SU-DHL-6 (cell line): ENCODE results near the gene AGAP1.

Experiments
- H2AFZ ChIP-seq: fragments of 200-600 bp; sonication (generic); 2 replicates; pipeline ENCODE4 v1.6.1; 2014; ENCODE audit warnings: low read depth, mild to moderate bottlenecking, moderate library complexity, mixed read lengths, antibody characterized with exemption, low read length; ENCODE audit not compliant: severe bottlenecking
- H3F3A ChIP-seq: fragments of 200-600 bp; shearing (Covaris generic); 2 replicates; pipeline ENCODE4 v1.6.0; 2016; ENCODE audit warnings: antibody characterized with exemption, mild to moderate bottlenecking; ENCODE audit not compliant: insufficient read depth
- H3K27ac ChIP-seq: fragments of 200-600 bp; sonication (generic); 2 replicates; pipeline ENCODE4 v1.5.1; 2016; ENCODE audit warnings: low read depth, mild to moderate bottlenecking, low read length, moderate library complexity, mixed read lengths
- H3K27me3 ChIP-seq: fragments of 200-600 bp; sonication (generic), shearing (Covaris generic); 2 replicates; pipeline ENCODE4 v1.6.0; 2014; ENCODE audit warnings: mild to moderate bottlenecking, low read length
- H3K36me3 ChIP-seq: fragments of 200-600 bp; sonication (generic); 2 replicates; pipeline ENCODE4 v1.6.1; 2014; ENCODE audit warnings: mild to moderate bottlenecking, low read length, mixed read lengths
- H3K4me2 ChIP-seq: fragments of 300-600, 200-600 bp; shearing (Covaris generic), sonication (generic); 2 replicates; pipeline ENCODE4 v1.6.0; 2014; ENCODE audit warnings: low read length, low read depth, mild to moderate bottlenecking; ENCODE audit not compliant: poor library complexity, severe bottlenecking
- H3K4me3 ChIP-seq: fragments of 200-600 bp; sonication (generic); 2 replicates; pipeline ENCODE4 v1.5.1; 2014; ENCODE audit warnings: antibody characterized with exemption, low read length, mild to moderate bottlenecking, mixed read lengths; ENCODE audit not compliant: insufficient read depth, poor library complexity, severe bottlenecking
- H3K79me2 ChIP-seq: fragments of 200-600 bp; sonication (generic); 2 replicates; pipeline ENCODE4 v1.6.1; 2014; ENCODE audit warnings: mild to moderate bottlenecking, low read length, moderate library complexity; ENCODE audit not compliant: insufficient read depth
- H3K9ac ChIP-seq: fragments of 200-600 bp; sonication (generic); 2 replicates; pipeline ENCODE4 v1.7.0; 2014; ENCODE audit warnings: mild to moderate bottlenecking, low read length
- H3K9me2 ChIP-seq: fragments of 200-600 bp; sonication (generic); replicated peaks from 2 replicates; pipeline ENCODE4 v1.6.1; 2014; ENCODE audit warnings: low read length; ENCODE audit not compliant: insufficient read depth
- H3K9me3 ChIP-seq: fragments of 200-600 bp; sonication (generic); 2 replicates; pipeline ENCODE4 v1.6.1; 2014; ENCODE audit warnings: low read length, mixed read lengths; ENCODE audit not compliant: insufficient read depth
- H4K20me1 ChIP-seq: fragments of 200-600 bp; sonication (generic); 2 replicates; pipeline ENCODE4 v1.6.1; 2014; ENCODE audit warnings: low read depth, mild to moderate bottlenecking, antibody characterized with exemption, low read length, moderate library complexity, mixed read lengths
- EZH2phosphoT487 ChIP-seq: fragments of 200-600 bp; sonication (generic), shearing (Covaris generic); conservative IDR thresholded peaks from 2 replicates; pipeline ENCODE4 v1.6.1; 2018; ENCODE audit warnings: mild to moderate bottlenecking, antibody characterized with exemption, low read length, moderate library complexity, mixed read lengths
- TF ChIP-seq, protein P1 (sequence below): fragments of 200-600 bp; sonication (generic); IDR thresholded peaks from one replicate; pipeline ENCODE4 v1.5.1; 2017; ENCODE audit warnings: antibody characterized with exemption, mild to moderate bottlenecking, low read length, moderate library complexity; ENCODE audit not compliant: insufficient read depth, poor library complexity, severe bottlenecking

The AGAP1 gene

DNA sequence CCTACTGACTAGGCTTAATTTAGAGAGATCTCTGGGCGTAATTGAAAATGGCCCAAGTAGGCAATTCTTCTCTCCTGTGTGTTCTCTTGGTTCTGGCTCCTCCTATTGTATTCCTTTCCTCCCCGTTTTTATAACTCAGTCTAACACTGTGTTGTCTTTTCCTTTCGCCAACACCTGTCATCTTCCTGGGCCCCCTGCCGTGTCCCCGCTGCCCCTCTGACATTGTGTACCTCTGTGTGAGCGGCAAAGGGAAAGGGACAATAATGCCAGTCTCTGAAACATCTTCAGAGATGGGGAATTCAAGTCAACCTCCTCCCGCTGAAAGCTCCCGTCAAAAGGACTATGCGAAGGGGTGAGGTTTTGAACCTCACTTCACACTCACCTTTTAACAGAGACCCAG lies 463.4 kb downstream of the AGAP1 start:
- Histone ChIP-seq H3K4me2 (no peak overlapping the region), H3K9me3 (no peaks in the 10 kb centered on the region), H3K9me2 (no peaks in the 10 kb centered on the region), H3K9ac (no peak overlapping the region), H2AFZ (no peak overlapping the region), H3K36me3 (no peaks in the 10 kb centered on the region), H3K4me3 (no peak overlapping the region), H3K79me2 (no peaks in the 10 kb centered on the region), H3K27me3 (no peaks in the 10 kb centered on the region), H3F3A (no peaks in the 10 kb centered on the region), H3K27ac (no peak overlapping the region), H4K20me1 (no peaks in the 10 kb centered on the region)
- no peak for TF ChIP-seq EZH2phosphoT487
- TF ChIP-seq, protein P1, sequence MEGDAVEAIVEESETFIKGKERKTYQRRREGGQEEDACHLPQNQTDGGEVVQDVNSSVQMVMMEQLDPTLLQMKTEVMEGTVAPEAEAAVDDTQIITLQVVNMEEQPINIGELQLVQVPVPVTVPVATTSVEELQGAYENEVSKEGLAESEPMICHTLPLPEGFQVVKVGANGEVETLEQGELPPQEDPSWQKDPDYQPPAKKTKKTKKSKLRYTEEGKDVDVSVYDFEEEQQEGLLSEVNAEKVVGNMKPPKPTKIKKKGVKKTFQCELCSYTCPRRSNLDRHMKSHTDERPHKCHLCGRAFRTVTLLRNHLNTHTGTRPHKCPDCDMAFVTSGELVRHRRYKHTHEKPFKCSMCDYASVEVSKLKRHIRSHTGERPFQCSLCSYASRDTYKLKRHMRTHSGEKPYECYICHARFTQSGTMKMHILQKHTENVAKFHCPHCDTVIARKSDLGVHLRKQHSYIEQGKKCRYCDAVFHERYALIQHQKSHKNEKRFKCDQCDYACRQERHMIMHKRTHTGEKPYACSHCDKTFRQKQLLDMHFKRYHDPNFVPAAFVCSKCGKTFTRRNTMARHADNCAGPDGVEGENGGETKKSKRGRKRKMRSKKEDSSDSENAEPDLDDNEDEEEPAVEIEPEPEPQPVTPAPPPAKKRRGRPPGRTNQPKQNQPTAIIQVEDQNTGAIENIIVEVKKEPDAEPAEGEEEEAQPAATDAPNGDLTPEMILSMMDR = no peak

DNA sequence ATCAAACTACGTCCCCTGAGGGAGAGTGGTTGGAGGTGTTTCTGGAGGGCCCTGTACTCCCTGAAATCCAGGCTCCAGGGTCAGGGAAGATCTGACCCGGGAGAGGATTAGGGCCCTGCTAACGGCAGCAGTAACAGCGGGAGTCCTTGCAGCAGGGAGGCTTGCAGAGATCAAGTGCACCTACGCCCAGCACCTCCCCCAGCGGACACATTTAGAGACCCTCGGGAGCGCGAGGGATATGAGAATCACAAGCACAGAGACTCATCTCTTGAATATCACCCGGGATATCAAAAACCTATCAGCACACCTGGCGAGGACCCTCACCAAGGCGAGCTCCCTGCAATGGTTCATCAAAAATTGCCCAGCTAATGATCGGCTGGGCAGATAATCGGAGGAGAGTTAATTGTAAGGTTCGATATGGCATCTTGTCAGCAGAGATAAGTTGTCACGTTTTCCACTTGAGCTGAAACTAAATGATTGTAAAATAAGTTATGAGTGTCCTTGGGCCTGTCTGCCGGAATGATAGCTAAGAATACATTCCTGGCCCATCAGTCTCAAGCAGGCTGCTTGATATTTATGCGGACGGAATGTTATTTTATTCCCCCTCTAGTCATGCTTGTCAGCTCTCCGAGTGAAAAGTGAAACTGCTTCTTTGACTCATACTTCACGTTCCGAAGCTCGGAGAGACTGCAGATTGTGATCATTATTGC lies 464.5 kb downstream of the AGAP1 start:
- H3K4me3 ChIP-seq = no peak overlapping the region
- no peak overlapping the region for H3K4me2 ChIP-seq
- TF ChIP-seq, protein P1 = no peak
- no peak for TF ChIP-seq EZH2phosphoT487
- no peaks in the 10 kb centered on the region for H3K79me2 ChIP-seq
- no peaks in the 10 kb centered on the region for H3K36me3 ChIP-seq
- no peak overlapping the region for H2AFZ ChIP-seq
- no peak overlapping the region for H3K9ac ChIP-seq
- no peaks in the 10 kb centered on the region for H3F3A ChIP-seq
- H3K9me2 ChIP-seq = no peaks in the 10 kb centered on the region
- H3K27ac ChIP-seq = no peak overlapping the region
- H3K9me3 ChIP-seq = no peaks in the 10 kb centered on the region
- no peaks in the 10 kb centered on the region for H3K27me3 ChIP-seq
- H4K20me1 ChIP-seq = no peaks in the 10 kb centered on the region

DNA sequence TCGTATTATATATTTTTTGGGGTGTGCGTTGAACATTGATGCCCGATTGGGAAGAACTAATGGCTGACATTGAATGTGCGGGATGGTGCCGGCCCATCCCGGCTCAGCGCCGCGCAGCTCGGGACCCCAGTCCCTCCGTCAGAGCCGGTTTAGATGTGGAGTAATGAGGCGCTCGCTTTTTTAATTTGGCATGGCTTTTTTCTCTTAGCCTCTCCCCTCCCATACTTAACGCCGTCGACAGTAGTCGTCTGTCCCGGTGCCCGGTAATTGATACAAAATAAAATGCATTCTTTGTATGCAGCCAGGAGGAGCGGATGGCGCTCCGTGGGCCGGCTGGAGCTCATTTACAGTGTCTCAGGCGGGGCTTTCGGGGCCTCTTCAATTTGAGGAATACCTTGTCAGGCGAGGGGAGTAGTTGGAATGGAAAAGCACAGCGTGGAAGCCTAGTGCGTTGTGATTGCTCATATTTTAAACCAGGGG lies 465.1 kb downstream of the AGAP1 start:
- TF ChIP-seq EZH2phosphoT487 = no peak
- TF ChIP-seq, protein P1 = no peak

More for the DNA sequence above, 465.1 kb downstream of the AGAP1 start:
- no peaks in the 10 kb centered on the region for H3K9me2 ChIP-seq
- no peaks in the 10 kb centered on the region for H3K9me3 ChIP-seq
- H3K79me2 ChIP-seq = no peaks in the 10 kb centered on the region
- H3K4me3 ChIP-seq = no peak overlapping the region
- H3K36me3 ChIP-seq = no peaks in the 10 kb centered on the region
- no peak overlapping the region for H3K4me2 ChIP-seq
- H3K27ac ChIP-seq = no peak overlapping the region
- H2AFZ ChIP-seq = no peak overlapping the region
- H3K27me3 ChIP-seq = no peaks in the 10 kb centered on the region
- no peaks in the 10 kb centered on the region for H4K20me1 ChIP-seq
- H3F3A ChIP-seq = no peaks in the 10 kb centered on the region
- no peak overlapping the region for H3K9ac ChIP-seq
